GM19438 (cell line): Measurements from ENCODE around the gene ACSL1.
"Not testable (repeated sequence)": the region's sequence is repeated elsewhere in the genome, so short reads cannot be mapped to it uniquely, and the experiment has no call there.

Source experiments
- ATAC-seq: cut with Tn5 transposase; IDR thresholded peaks from one replicate; pipeline ENCODE4 v1.9.1; 2021; ENCODE audit warnings: low read depth; ENCODE audit not compliant: unreplicated experiment

The ACSL1 gene

GRCh38 chr4:184843984-184844554, 18.3 kb upstream of the ACSL1 start:
- ATAC-seq: no peak

- ATAC-seq: not testable (repeated sequence)
Measured at GRCh38 chr4:184839075-184839399, 13.3 kb upstream of the ACSL1 start.

GRCh38 chr4:184838249-184839074, 12.7 kb upstream of the ACSL1 start:
- ATAC-seq: no peak

DNA sequence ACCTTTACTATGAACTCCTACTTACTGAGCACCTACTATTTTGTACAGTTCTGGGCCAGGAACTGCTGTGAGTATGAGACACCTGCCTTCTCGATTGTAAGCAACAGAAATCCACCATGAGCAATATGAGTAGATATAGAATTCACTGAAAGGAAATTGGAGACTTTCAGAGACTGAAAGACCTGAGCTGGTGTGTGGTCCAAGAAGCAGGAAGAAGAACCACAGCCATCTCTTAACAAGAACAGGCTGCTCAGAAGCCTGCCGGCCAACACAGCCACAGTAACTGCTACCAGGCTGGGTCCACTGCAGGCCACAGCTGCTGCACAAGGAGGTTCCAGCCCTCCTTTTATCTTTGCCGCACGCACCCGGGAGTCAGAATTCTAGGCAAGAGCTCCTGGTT, 10.8 kb upstream of the ACSL1 start:
- ATAC-seq: no peak

DNA sequence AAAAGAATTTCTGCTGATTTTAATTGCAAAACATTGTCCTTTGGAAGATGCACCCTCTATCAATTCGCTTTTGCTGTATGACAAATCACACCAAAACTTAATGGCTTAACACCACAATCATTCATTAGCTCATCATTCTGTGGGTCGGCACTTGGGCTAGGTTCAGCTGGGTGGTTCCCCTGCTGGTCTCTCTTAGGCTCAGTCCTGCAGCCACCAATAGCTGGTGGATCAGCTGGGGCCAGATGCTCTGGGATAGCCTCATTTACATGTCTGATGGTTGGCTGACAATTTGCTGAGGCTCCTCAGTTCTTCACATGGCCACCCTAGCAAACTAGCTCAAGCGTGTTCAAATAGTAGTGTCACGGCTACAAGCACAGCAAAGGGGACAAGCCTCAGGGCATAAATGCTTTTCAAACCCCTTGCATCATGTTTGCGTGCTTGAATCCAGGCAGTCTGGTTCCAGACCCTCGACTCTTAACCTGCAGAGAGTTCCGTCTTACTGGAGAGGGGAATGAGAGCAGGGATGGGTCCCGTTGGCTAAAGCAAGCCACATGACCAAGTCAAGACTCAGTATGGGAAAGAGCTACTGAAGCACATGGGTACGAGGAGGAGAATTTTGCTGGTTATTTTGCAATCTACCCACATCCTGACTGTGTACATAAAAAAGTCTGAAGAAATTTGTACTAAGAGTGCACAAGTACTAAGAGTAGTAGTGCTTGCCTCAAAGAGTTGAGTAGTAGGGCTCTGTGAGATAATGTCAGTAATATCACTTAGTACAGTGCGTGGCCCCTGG, 7.5 kb upstream of the ACSL1 start:
- no peak for ATAC-seq

GRCh38 chr4:184831153-184831552, 5.4 kb upstream of the ACSL1 start:
- ATAC-seq: no peak

- peak; percentile 11 for ATAC-seq
Measured at GRCh38 chr4:184826691-184827270, 1.0 kb upstream of the ACSL1 start.

GRCh38 chr4:184825141-184825895, 450 bp downstream of the ACSL1 start:
- peak; percentile 13 for ATAC-seq

DNA sequence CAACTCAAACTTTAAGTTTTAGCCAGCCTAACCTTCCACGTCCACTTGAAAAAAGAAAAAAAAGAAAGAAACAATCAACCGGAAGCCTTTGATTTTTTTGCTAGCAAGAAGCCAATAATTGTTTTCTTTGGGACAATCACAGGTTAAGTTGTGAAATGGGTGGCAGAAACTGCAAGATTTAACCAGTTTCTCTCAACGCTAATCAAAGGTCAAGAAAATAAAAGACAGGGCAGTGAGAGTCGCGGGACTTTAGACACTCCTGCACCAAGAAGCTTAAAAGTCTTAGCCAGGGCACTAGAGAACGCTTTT, 1.0 kb downstream of the ACSL1 start:
- ATAC-seq: no peak

GRCh38 chr4:184824081-184824775, 1.5 kb downstream of the ACSL1 start:
- ATAC-seq: no peak

GRCh38 chr4:184823014-184823413, 2.8 kb downstream of the ACSL1 start:
- no peak for ATAC-seq

GRCh38 chr4:184822356-184822755, 3.4 kb downstream of the ACSL1 start:
- no peak for ATAC-seq

GRCh38 chr4:184821242-184821641, 4.5 kb downstream of the ACSL1 start:
- ATAC-seq: no peak

DNA sequence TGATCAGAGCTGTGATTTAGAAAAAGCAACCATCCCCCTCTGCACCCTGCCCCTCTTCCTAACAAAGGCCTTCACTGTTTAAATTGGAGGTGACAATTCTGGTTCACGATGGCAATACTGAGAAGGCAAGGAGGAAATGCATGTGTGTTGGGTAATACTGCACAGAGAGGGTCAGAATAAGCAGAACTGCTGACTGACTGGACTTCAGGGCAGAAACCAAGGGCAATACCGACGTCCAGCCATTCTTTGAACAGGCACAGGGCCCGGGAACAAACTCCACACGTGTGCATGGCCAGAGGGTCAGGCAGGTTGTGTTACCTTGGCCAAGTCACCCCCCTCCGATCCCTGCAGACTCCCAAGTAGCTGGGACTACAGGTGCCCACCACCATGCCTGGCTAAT, 6.0 kb downstream of the ACSL1 start:
- ATAC-seq: no peak

- peak; percentile 48 for ATAC-seq
Measured at GRCh38 chr4:184818216-184818564, 7.6 kb downstream of the ACSL1 start.

DNA sequence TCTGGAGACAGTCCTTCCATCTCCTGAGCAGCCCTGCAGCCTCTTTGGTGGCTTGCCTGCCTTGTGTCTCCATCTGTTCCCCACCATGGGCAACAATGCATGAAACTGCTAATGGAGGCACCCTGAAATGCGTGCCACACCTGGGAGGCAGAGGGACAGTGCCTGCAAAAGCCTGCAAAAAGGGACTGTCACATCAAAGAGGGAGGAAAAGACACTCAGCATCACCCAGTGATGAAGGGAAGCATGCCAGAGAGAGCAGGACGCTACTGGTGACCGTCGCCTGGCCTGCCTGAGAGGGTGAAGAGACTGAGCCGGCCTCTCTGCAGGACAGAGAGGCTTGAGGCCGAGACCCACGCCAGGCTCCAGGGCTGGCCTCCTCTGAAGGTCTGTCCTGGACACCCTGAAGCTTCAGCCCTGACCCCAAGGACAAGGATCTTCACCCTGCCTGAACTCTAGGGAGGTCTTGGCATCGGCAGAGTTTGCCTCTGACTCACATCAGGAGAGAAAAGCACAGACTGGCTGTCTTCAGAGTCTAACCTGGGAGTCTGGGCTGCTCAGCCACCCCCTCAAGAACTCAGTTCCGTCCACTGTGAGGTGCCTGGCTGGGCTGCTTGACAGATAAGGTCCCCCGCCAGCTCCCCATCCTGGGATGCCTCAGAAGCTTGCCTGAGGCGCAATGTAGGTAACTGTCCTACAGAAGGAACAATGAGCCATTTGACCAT, 8.1 kb downstream of the ACSL1 start:
- peak; percentile 6 for ATAC-seq

DNA sequence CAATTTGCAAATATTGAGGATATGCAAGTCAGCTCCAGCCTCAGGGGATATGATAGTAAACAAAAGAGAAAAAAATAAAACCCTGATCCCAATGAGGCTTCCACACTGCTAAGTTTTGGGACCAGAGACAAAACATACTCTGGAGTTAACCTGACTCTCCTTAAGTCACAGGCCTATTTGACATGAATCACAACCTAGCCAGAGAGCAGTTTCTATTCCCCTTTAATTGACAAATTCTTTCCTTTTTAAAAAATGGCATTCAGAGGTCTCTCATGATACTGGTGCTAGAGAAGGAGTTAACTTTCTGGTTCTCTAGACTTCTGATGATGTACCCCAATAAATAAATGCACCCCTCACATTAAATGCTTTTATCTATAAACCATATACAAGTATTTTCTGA, 8.8 kb downstream of the ACSL1 start:
- no peak for ATAC-seq

DNA sequence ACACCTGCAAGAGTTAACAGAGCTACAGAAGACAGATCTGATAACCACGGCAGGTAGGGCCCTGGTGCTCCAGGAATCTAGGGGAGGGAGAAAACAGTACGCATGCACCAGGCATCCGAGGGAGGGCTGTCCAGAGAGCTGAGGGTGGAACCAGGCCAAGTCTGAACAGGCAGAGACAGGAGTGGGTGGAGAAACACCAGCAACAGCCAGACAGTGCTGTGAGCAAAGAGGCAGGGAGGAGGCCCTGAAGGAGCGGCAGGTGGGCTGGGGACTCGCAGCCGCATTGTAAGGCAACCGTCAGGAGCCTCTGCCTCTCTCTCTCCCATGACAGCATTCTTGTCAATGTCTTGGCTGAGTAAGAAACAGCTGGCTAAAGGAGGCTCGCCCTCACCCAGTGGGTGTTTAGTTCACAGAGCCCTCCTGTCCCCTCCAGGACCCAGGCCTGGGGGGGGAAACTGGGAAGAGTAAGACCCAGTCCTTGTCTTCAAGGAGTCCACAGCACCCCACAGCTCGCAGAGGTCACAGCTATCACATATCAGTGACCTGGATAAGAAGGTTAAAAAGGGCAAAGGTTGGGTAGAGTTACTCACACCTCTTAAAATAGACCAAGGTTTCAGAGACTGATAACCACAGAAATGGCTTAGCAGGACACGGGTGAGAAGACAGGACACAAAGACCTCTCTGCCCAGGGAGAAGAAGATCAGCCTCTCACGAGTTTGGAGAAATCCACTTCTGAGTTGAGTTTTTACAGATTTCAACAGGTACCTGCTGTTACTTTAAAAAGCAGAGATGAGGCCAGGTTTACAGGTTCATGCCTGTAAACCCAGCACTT, 10.5 kb downstream of the ACSL1 start:
- peak; percentile 66 for ATAC-seq

DNA sequence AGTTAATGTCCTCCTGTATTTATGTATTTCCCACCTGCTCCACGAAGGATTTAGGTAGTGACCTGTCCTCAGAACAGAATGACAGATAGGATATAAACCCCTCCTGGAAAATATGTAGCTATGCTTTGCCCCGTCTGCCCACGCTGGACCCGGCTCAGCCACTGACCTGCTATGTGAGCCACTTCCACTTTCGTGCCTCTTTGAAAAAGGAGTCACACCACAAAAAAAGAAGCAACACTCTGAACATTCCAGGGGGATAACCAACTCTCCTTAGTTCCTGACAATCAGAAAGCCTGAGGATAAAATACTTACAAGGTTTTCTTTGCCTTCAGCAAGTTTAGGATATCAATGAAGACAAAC, 11.1 kb downstream of the ACSL1 start:
- ATAC-seq: no peak
